Calu3 (cell line): ENCODE data around the gene C16orf86. TPM values are rescaled to one million over a fixed set of nuclear protein-coding genes. Genes with fewer than 3 reads are reported as not detected.

Experiments used
- BruUV-seq: library from RNA; stranded (reverse); fragments of 400-500 nt; replicated peaks from 2 replicates; lab custom pipeline; 2021; lab: Mats Ljungman, UMichigan
- CTCF ChIA-PET: fragments of 300-600 bp; sonication (Branson Sonifier 250); formaldehyde crosslinking; loops from one replicate; lab custom pipeline; 2022; ENCODE audit warnings: antibody characterized with exemption; lab: Charles Lee
- DNase-seq: peaks from one replicate; pipeline ENCODE4 v3.0.0; 2022
- H3K27ac Mint-ChIP-seq: one replicate; pipeline ENCODE4 v1.8.0; 2022; ENCODE audit warnings: mixed read lengths; ENCODE audit not compliant: unreplicated experiment
- H3K27me3 Mint-ChIP-seq: one replicate; pipeline ENCODE4 v1.8.0; 2022; ENCODE audit warnings: mixed read lengths; ENCODE audit not compliant: unreplicated experiment
- H3K36me3 Mint-ChIP-seq: one replicate; pipeline ENCODE4 v1.8.0; 2022; ENCODE audit warnings: mild to moderate bottlenecking, moderate library complexity, mixed read lengths; ENCODE audit not compliant: insufficient read depth, unreplicated experiment
- H3K4me1 Mint-ChIP-seq: one replicate; pipeline ENCODE4 v1.8.0; 2022; ENCODE audit warnings: mild to moderate bottlenecking, low read depth, mixed read lengths; ENCODE audit not compliant: unreplicated experiment
- H3K4me3 Mint-ChIP-seq: one replicate; pipeline ENCODE4 v1.8.0; 2022; ENCODE audit warnings: mild to moderate bottlenecking, low read depth, moderate library complexity, mixed read lengths; ENCODE audit not compliant: unreplicated experiment
- H3K9me3 Mint-ChIP-seq: one replicate; pipeline ENCODE4 v1.8.0; 2022; ENCODE audit warnings: low read depth, mixed read lengths; ENCODE audit not compliant: unreplicated experiment
- intact Hi-C: fragments of 100-400 bp; cut with micrococcal nuclease; formaldehyde crosslinking; loops from one replicate; pipeline ENCODE4 v1.10.0; 2022; ENCODE audit not compliant: unreplicated experiment
- total RNA-seq: library from RNA; stranded (reverse); gene quantifications from 2 replicates; pipeline ENCODE4 v1.2.3, GENCODE V29; 2022
- TF ChIP-seq, protein P1 (sequence below): fragments of 200-600 bp; IDR thresholded peaks from one replicate; pipeline ENCODE4 v1.8.0; 2022; ENCODE audit warnings: antibody characterized with exemption; ENCODE audit not compliant: unreplicated experiment

The C16orf86 gene
- total RNA-seq, 1 experiment from 2014 or later = 0.68 TPM

GRCh38 chr16:67676516-67676915, 9.9 kb downstream of the C16orf86 start:
- TF ChIP-seq, protein P1, sequence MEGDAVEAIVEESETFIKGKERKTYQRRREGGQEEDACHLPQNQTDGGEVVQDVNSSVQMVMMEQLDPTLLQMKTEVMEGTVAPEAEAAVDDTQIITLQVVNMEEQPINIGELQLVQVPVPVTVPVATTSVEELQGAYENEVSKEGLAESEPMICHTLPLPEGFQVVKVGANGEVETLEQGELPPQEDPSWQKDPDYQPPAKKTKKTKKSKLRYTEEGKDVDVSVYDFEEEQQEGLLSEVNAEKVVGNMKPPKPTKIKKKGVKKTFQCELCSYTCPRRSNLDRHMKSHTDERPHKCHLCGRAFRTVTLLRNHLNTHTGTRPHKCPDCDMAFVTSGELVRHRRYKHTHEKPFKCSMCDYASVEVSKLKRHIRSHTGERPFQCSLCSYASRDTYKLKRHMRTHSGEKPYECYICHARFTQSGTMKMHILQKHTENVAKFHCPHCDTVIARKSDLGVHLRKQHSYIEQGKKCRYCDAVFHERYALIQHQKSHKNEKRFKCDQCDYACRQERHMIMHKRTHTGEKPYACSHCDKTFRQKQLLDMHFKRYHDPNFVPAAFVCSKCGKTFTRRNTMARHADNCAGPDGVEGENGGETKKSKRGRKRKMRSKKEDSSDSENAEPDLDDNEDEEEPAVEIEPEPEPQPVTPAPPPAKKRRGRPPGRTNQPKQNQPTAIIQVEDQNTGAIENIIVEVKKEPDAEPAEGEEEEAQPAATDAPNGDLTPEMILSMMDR = no peak
- Mint-ChIP-seq H3K36me3 (peaks cover 19% of the 10 kb centered on the region), H3K4me3 (no peak overlapping the region), H3K27me3 (no peaks in the 10 kb centered on the region), H3K4me1 (peaks cover 13% of the 10 kb centered on the region), H3K9me3 (no peaks in the 10 kb centered on the region), H3K27ac (no peak overlapping the region)
- no peak for DNase-seq
- intact Hi-C loops = no loop called here
- CTCF ChIA-PET = interaction anchor here (0.6 kb wide), 1 partner anchor 173 kb away, joined by 3 read pairs; no protein-coding TSS in a partner anchor
- BruUV-seq = no TSS peak

- H3K4me3 Mint-ChIP-seq = no peak overlapping the region
- H3K27me3 Mint-ChIP-seq = no peaks in the 10 kb centered on the region
- no peak overlapping the region for H3K27ac Mint-ChIP-seq
- CTCF ChIA-PET = interaction anchor here (0.6 kb wide), 1 partner anchor 174 kb away, joined by 3 read pairs; no protein-coding TSS in a partner anchor
- H3K4me1 Mint-ChIP-seq = peaks cover 13% of the 10 kb centered on the region
- TF ChIP-seq, protein P1 = no peak
- intact Hi-C loops = no loop called here
- BruUV-seq = no TSS peak
- H3K36me3 Mint-ChIP-seq = peaks cover 19% of the 10 kb centered on the region
- no peak for DNase-seq
- no peaks in the 10 kb centered on the region for H3K9me3 Mint-ChIP-seq
Observed at GRCh38 chr16:67676939-67677338, 10.3 kb downstream of the C16orf86 start.

GRCh38 chr16:67677712-67678111, 11.1 kb downstream of the C16orf86 start:
- Mint-ChIP-seq H3K27ac (no peak overlapping the region), H3K4me3 (no peak overlapping the region), H3K9me3 (no peaks in the 10 kb centered on the region), H3K36me3 (peaks cover 19% of the 10 kb centered on the region), H3K27me3 (no peaks in the 10 kb centered on the region), H3K4me1 (peaks cover 13% of the 10 kb centered on the region)
- CTCF ChIA-PET = no interaction called here
- TF ChIP-seq, protein P1 = no peak
- no TSS peak for BruUV-seq
- intact Hi-C loops = no loop called here
- no peak for DNase-seq

DNA sequence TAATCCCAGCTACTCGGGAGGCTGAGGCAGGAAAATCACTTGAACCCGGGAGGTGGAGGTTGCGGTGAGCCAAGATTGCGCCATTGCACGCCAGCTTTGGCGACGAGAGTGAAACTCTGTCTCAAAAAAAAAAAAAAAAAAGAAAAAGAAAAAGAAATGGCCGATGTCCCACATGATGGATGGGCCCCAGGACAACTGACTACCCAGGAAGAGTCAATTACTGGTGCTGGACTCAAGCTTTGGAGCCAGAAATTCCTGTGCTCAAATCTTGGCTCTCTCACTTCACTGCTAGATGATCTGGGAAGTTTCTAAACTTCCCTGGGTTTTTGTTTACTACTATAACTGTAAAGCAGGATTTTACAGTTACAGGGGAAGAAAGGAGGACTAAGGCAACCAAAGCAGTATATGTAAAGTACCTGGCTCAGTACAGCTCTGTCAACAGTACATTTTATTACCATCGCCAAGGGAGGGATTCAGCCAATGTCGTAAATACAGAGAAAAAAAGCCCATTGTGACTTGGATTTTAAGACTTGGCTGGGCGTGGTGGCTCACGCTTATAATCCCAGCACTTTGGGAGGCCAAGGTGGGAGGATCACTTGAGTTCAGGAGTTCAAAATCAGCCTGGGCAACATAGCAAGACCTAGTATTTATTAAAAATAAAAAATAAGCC, 11.9 kb downstream of the C16orf86 start:
- Mint-ChIP-seq H3K27me3 (no peaks in the 10 kb centered on the region), H3K4me1 (peaks cover 10% of the 10 kb centered on the region), H3K36me3 (peaks cover 19% of the 10 kb centered on the region), H3K27ac (no peak overlapping the region), H3K9me3 (no peaks in the 10 kb centered on the region), H3K4me3 (no peak overlapping the region)
- DNase-seq = no peak
- no TSS peak for BruUV-seq
- CTCF ChIA-PET = interaction anchor here (0.5 kb wide), 1 partner anchor 142 kb away, joined by 3 read pairs; no protein-coding TSS in a partner anchor
- intact Hi-C loops = no loop called here
- TF ChIP-seq, protein P1 = no peak
